HG02763 (cell line): ENCODE data around the gene RNF43.
"Not testable (repeated sequence)": the region's sequence is repeated elsewhere in the genome, so short reads cannot be mapped to it uniquely, and the experiment has no call there.

ENCODE experiments used
- ATAC-seq: cut with Tn5 transposase; IDR thresholded peaks from one replicate; pipeline ENCODE4 v1.9.1; 2021; ENCODE audit warnings: mild to moderate bottlenecking, moderate library complexity; ENCODE audit not compliant: unreplicated experiment

RNF43 gene

DNA sequence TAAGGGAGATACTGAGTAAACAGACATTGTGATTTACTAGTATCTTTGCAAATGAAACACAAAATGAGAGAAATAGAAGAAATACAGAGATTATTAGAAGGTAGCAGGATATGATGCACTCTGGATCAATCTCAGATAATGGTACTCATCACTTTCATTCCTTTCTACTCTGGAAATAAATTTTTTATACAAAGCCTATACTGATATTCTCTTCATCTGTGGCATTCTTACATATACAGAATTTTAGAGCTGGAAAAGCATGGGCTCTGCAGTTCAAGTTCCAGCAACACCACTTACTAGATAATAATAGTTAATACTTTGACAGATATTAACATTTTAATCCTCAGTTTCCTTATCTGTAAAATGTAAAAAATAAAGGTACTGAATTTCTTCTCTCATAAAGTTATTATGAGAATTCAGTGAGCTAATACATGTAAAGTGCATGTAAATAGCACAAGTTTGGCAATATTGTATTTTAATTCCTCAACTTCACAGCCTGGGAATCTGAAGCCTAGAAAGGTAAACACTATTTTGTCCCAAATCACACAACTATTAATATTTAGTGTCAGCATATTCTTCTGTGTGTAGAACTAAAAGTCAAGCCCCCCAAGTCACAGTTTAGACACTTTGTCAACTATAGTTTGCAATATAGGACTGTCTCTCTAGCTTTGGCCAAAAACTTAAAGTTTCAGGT is 6.5 kb downstream of the RNF43 start:
- ATAC-seq = no peak

DNA sequence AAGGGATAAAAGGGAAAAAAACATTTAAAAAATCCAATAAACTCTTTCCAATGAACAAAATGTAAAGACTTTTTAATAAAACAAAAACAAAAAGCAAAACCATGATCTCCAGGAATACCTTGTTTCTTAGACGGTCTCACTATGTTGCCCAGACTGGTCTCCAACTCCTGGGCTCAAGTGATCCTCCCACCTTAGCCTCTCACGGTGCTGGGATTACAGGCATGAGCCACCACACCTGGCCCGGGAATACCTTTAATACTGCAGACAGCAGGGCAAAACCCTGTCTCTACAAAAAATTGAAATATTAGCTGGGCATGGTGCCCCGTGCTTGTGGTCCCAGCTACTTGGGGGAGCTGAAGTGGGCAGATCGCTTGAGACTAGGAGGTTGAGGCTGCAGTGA is 7.9 kb downstream of the RNF43 start:
- no peak for ATAC-seq

DNA sequence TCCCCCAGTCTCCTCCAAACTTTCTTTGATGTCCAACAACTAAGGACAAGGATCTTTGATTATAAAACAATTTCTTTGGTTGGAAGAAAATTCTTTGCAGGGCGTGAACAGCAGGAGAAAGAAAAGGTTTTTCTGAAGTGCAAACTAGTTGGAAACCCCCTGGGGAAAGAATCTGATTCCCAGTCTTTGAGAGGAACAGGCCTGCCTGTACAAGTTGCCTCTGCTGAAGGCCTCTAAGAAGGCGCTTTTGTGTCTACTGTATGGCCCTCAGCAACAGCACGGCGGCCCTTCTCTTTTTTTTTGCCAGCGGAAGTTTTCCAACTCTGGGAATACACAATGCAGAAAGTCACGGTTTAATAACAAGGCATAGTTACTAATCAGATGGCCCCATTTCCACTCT is 14.0 kb downstream of the RNF43 start:
- no peak for ATAC-seq

DNA sequence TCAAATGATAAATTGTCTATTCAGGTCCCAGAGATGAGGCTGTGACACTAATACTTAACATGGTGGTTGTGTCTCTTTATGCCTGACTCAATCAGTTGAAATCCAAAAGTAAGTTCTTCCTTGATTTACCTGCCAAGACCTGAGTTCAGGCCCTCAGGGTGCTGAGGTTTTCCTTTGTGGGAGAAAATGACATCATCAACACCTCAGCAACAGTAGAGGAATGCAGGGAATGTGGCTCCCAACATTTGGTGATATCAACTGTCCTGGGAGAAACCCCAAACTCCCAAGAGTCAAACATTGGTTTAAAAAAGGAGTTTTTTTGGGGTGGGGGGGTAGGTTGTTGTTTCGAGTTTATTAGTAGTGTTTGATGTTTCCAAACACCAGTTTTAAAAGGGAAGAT is 14.7 kb downstream of the RNF43 start:
- no peak for ATAC-seq

DNA sequence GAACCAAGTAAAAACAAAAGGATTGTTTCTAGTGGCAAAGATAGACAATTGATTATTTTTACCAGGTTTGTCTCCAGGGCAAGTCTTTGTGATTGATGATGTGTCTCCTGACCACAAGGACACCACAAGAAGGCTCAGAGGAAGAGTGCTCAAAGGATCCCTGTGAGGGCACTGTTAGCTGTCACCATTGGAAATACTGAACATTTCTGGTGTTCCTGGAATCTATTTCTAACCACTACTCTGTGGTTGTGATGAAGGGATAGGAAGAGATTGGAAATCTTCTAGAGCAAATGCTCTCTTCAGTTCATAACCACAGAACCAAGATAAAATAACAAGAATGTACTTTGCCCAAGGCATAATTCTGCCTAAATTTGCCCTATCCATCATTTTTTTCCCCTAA is 15.3 kb downstream of the RNF43 start:
- ATAC-seq = no peak

DNA sequence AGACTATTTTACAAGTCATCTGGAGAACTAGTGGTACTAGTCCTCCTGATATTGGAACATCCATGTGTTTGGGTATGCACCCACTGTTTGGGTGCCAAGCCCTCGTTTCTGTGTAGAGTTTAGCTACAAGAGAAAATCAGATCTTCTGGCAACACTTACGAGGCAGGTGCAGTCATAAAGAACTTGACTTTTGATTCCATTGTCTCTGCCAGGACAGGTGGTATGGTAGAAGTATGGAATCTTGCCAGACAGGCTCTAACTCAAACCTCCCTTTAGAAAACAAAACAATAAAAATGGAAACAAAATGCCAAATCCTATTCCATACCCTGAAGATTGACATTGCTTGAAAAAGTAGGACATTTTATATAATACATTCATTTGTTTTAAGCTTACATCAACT is 16.0 kb downstream of the RNF43 start:
- no peak for ATAC-seq

DNA sequence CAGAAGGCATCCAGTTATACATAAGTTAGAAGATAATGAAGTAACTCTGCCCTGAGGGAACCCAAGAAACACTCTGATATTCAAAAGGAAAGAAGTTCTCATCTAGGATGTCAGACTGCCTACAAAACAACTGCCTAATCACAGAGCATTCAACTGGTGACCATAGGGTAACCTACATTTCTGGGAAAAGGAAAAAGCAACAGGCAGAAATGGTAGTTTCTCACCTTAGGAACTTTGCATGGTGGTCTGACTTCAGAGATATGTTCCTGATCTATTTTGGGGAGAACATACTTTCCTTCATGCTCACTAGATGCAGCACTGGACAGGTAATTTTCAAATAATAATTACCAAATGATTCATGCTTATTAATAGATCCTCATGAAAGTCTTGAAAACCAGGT is 16.5 kb downstream of the RNF43 start:
- ATAC-seq = no peak

DNA sequence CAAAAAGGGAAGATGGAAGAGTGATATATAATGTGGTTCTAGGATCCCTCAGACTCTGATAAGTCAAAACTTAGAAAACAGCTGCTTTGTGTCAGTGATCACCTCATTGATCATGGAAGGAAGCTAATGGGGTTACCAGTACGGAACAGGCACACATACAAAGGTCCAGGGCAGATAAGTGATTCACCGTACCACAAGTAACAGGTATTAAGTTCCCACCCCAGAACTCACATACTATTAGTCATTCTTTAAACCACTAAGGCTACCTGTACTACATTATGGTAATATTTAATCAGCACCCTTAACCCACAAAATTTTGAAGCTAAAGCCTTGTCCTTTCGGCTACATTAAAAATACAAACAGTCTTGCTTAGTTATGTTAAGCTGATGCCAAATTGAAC is 17.4 kb downstream of the RNF43 start:
- ATAC-seq = no peak

DNA sequence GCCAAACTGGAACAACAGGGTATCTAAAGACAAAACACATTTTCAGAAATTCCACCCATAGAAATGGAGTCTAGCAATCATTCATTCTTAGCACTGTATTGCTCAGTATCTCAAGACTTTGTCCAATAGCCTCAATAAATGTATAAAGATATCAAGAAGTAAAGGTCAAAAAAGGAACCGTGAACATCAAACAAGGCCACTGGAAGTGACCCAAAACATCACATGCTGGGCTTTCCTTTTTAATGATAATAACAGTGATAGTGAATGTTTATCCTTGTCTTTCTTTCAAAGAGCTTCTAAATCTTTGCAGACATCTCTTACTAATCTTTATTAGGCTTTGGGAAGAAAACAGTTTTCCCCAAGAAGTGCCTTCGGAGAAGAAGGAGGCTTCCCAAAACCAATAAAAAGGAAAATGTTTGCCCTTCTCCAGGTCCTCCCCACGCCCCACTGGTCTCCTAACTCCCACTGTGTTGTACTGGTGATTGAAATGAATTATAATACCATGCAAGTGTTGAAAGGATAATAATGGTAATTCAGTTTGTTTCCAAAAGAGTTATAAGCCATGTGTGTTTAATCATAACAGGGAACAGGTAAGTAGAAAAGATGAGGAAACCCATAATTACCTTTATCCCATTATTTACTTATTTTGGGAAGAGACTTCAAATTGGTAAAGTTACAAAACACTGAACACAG is 18.6 kb downstream of the RNF43 start:
- ATAC-seq = no peak

DNA sequence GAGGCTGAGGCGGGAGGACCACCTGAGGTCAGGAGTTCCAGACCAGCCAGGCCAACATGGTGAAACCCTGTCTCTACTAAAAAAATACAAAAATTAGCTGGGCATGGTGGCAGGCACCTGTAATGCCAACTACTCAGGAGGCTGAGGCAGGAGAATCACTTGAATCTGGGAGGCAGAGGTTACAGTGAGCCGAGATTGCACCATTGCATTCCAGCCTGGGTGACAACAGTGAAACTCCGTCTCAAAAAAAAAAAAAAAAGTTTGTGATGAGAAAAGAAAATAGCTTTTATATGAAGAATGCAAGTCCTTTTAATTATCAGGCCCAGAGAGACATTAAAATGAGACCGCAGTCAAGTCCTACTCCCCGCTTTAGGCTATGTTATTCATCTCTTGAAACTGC is 19.9 kb downstream of the RNF43 start:
- not testable (repeated sequence) for ATAC-seq

DNA sequence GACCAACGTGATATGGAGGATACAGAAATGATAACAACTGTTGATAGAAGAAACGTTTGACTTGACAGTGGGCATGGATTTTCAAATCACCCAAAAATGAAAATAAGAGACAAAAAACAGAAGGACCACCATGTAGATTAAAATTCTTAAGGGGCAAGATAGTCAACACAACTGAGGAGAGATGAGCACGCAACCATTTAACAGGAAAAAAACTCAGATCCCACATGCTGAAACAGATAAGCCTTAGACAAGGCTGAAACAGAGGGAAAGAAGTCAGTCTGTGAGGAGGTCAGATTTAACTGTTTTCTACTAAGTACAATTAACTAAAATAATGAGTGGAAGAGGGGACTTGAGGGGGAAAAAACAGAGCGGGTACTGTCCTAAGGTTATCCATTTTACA is 21.2 kb downstream of the RNF43 start:
- no peak for ATAC-seq

DNA sequence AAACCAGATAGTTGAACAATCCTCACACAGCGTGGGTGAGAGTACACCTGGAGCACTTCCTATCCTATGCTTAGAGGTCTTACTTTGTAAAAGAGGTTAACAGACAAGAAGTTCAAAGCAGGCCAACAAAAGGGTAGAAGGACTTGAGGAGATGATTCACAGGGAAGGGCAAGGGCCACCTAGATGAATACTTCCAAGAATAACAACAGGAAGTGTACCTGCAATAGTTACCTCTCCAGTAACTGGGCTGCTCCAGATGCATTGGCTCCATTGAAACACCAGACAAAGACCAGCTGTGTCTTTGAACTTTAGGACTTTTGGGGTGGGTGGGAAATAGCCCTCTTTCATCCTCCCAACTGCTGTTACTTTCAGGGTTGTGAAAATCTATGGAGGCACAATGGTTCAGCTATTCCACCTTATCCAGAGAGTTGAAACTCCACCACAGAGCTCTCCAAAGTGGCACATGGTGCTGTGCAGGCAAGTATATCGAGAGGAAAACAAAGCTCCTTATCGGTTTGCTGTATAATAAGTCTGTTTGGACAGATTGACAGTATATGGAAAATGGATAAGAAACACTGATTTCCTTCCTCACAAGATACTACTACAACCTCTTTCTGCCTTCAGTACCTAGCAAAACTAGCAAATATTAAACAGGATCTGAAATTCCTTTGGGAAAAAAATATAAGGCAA is 22.7 kb downstream of the RNF43 start:
- ATAC-seq = no peak

DNA sequence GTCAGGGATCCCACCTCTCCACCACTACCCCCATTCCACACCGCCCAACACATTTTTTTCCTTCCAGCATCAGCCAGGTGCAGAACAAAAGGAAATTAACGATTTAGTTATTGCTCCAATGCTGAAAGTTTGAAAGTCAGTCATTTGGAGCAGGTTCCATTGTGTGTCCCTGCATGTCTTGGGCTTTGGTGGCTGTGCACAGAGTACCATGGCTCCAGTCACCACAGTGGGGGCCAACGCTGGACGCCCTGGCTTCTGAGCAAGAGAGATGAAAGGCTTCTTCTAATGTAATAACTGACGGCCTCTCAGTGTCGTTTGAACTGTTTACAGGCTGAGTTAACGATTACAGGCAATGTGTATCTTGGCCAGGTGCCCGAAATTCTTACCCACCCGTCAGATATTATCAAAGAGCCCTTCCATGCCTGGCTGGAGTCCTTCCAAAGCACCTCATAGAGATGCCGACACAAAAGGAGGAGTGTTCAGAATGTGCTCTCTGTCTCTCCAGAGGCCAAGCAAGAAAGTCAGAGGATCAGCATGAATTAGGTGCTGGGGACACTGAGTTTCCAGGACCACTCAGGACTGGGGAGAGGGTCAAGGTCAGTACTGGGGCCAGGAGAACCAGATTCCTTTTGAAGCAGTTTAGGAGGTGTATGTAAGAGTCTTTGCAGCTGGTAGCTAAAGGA is 25.9 kb downstream of the RNF43 start:
- no peak for ATAC-seq

DNA sequence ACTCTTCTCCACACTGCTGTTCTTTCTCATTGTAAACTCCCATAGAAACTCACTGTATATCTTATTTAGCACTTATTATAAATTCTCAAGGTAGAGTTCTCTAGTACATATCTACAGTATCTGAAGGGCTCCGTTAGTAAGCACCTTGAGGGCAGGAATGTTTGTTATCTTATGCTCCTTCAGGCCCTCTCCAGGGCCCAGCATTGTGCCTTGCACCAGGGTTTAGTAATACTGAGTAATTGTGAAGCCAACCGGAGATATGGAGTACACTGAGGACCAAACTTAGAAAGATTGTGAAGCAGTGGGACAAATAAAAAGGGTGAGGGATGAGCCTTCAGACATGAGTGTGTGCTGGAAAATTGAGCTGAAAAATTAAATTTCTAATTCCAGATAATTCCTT is 26.4 kb downstream of the RNF43 start:
- ATAC-seq = no peak

DNA sequence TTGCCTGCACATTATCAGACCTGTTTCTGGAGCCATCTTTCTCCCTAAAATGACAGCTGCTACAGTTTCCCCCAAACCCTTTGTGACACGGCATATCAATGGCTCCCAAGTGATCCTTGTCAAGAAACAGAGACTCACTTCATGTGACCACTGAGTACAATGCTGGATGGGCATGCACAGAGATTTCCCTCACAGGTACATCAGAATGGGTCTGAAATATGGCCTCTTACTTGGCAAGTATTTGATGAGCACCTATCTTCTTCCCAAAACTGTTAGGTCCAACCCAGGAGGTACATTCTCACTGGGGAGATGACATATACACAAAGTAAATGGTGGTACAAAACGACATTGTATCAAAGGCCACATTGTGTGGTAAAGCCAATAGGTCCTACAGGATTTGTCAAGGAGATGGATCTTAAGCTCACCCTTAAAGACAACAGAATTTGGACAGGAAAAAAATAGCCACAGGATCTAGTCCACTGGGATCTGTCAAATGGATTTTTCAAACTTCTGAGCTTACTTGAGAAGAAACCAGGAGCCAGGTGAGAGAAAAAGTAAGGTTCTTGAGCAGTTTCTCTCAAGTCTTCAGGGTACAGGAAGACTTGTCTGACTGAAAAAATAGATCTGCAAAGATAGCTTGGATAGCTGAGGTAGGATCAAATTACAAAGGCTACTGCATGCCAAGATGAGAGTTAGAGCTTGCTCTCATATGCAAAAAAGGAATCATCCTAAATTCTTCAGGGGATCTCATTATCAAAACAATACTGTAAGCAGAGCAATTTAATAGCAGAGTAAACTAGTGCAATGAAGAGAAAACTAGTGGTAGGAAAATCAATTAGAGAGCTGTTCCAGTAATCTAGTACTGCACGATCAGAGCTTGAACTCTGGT is 28.8 kb downstream of the RNF43 start:
- ATAC-seq = no peak

DNA sequence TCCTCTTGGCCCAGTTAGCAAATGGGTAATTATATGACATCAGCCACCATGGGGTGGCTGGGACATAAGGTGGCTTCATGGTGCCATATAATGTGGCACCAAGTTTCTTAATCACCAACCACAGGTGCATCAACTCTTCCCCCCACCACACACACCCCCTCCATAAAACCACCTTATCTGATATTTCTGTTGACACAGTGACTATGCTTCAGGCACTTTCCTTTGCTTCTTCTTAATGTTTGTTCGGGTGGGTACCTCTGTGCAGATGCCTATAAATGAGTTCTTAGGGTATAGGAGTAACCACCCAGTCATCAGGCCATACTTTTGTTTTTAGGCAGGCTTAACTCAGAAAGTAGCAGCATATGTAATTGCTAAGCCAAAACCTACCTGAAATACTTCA is 29.5 kb downstream of the RNF43 start:
- ATAC-seq = no peak

DNA sequence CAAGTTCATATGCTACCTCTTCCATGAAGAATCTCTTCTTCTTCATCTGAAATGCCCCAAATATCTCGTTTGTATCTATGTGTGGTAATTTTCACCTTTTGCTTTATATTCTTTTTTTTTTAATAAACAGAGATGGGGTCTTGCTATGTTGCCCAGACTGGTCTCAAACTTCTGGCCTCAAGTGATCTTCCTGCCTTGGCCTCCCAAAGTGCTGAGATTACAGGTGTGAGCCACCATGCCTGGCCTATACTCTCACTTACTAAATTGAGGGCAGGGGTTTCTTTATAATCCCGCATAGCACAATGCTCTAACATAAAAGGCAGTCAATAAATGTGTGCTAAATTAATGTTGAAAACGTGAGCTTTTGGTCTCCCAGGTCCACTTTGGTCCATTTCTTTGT is 30.6 kb downstream of the RNF43 start:
- ATAC-seq = no peak

DNA sequence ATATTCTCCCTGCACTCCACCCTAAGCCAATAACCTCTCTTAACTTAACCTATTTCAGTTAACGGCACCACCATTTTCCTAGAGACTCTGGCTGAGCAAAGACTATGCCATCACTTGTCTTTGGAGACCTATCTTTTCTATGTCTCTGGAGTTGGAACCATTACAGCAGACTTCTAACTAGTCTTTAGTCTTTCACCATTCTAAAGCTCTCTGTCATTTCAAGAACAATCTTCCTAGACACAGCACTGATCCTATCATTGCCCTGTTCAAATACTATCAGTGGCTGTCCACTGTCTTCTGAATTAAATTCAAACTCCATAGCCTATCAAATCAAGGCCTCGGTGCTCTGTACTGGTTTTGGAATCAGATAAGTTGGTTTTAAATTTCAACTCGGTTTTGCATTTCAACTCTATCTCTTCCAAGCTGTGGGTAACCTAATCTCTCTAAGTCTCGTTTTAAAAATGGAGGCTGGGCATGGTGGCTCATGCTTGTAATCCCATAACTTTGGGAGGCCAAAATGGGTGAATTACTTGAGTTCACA is 31.9 kb downstream of the RNF43 start:
- ATAC-seq = no peak

DNA sequence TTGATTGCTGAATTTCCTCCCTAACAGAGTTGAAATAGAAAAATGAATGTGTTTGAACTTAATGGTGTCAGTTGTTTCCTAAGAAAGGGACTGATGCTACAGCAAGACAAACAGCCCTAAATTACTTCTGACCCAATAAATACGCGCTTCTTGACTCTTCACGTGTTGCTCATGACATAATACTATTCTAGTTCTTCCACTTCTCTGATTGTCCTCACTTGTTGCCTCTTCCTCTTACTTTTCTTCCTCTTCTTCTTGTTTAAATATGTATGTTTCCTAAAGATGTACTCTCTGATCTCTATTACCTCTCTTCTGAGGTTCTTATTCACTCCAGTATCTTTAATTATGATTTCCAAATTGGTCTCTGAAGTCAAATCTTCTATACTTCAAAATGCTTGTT is 32.4 kb downstream of the RNF43 start:
- ATAC-seq = no peak

DNA sequence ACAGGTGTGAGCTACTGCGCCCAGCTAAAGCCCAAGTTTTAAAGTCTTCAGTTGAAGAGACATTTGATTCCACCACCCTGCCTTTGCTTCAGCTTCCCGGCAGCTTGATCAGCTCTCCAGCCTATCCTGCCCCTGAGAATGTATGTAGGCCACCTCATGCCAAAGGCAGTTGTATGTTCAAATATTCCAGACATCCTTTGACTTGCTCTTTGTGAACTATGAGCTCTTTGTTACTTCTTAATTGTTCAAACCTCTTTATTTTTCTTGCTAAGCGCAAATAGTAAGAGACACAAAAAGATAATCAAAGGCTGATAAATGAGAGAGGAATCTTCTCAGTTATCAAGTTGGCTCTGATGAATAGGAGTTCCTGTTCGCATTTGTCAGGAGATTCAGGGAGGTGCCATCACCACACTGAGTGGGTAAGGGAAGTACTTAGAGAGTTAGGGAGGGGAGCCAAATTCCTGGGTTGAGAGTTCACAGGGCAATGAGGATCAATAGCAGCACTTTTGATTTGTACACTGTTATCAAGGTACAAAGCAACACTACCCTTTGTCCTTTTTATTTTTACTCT is 33.4 kb downstream of the RNF43 start:
- ATAC-seq = no peak
